CD4-positive, alpha-beta T cell (primary cell): ENCODE data around the gene GAS7. TPM values are rescaled to one million over a fixed set of nuclear protein-coding genes. Genes with fewer than 3 reads are reported as not detected.

ENCODE experiments used
- ATAC-seq: fragments of 200-7000 bp; cut with Tn5 transposase; one replicate; pipeline ENCODE4 v1.10.0; 2022; ENCODE audit warnings: mild to moderate bottlenecking; ENCODE audit not compliant: poor library complexity
- CTCF ChIA-PET: fragments of 350-600 bp; sonication (Branson Sonifier 250); formaldehyde crosslinking; loops from one replicate; lab custom pipeline; 2021; ENCODE audit warnings: antibody characterized with exemption, inconsistent platforms; lab: Charles Lee
- POLR2A ChIA-PET: fragments of 350-600 bp; sonication (Branson Sonifier 250); formaldehyde crosslinking; loops from one replicate; lab custom pipeline; 2021; ENCODE audit warnings: antibody characterized with exemption, inconsistent platforms; lab: Charles Lee
- DNase-seq, 14 experiments: peaks; one replicate each; pipeline ENCODE4 v3.0.0-alpha.2; 2013 to 2020; ENCODE audit warnings: mixed read lengths in 2 of 14
- H3K27ac ChIP-seq, 2 donors: one replicate each; pipeline versions ENCODE4 v1.5.1 to v1.7.0; 2013; ENCODE audit warnings: low read length in 2 of 2, low read depth in 1 of 2, mild to moderate bottlenecking in 1 of 2
- H3K27me3 ChIP-seq, 2 experiments: 1 replicate in 1 of 2; 2 replicates in 1 of 2; pipeline versions ENCODE4 v1.6.1 to v1.7.0; 2013; ENCODE audit warnings: low read length in 2 of 2, control low read depth in 1 of 2, mild to moderate bottlenecking in 1 of 2, moderate library complexity in 1 of 2; ENCODE audit not compliant: insufficient read depth in 2 of 2, control insufficient read depth in 1 of 2
- H3K36me3 ChIP-seq: one replicate; pipeline ENCODE4 v1.6.1; 2013; ENCODE audit warnings: low read length, control low read depth; ENCODE audit not compliant: insufficient read depth
- H3K4me1 ChIP-seq: one replicate; pipeline ENCODE4 v1.6.1; 2013; ENCODE audit warnings: low read length, control low read depth; ENCODE audit not compliant: insufficient read depth
- H3K4me3 ChIP-seq: one replicate; pipeline ENCODE4 v1.5.1; 2013; ENCODE audit warnings: mild to moderate bottlenecking, low read length, moderate library complexity
- H3K9me3 ChIP-seq, 2 experiments: 1 replicate in 1 of 2; 2 replicates in 1 of 2; pipeline versions ENCODE4 v1.6.1 to v1.7.0; 2013; ENCODE audit warnings: low read length in 2 of 2, mild to moderate bottlenecking in 2 of 2, control low read depth in 1 of 2, moderate library complexity in 1 of 2; ENCODE audit not compliant: control insufficient read depth in 1 of 2, insufficient read depth in 1 of 2
- H3K27ac Mint-ChIP-seq: one replicate; pipeline ENCODE4 v1.8.0; 2020; ENCODE audit warnings: mixed read lengths
- H3K27me3 Mint-ChIP-seq: one replicate; pipeline ENCODE4 v1.8.0; 2021; ENCODE audit warnings: mixed read lengths
- H3K36me3 Mint-ChIP-seq: one replicate; pipeline ENCODE4 v1.8.0; 2021; ENCODE audit warnings: low read depth, mixed read lengths
- H3K4me1 Mint-ChIP-seq: one replicate; pipeline ENCODE4 v1.8.0; 2021; ENCODE audit warnings: low read depth, mixed read lengths
- H3K4me3 Mint-ChIP-seq: one replicate; pipeline ENCODE4 v1.8.0; 2020; ENCODE audit warnings: mild to moderate bottlenecking, mixed read lengths
- H3K9me3 Mint-ChIP-seq: one replicate; pipeline ENCODE4 v1.8.0; 2020; ENCODE audit warnings: mixed read lengths
- CTCF ChIP-seq: fragments of 200-600 bp; IDR thresholded peaks from one replicate; pipeline ENCODE4 v1.8.0; 2022; ENCODE audit warnings: antibody characterized with exemption, mild to moderate bottlenecking
- intact Hi-C, 2 experiments: fragments of 100-400 bp; cut with DNase I in 1 of 2; cut with micrococcal nuclease in 1 of 2; formaldehyde crosslinking; loops; one replicate each; pipeline versions ENCODE4 v1.15.1 to v1.9.0; 2023 to 2025; cut with DNase I, micrococcal nuclease
- total RNA-seq, 174 experiments: library from RNA in 2 of 174; stranded (reverse) in 2 of 174; gene quantifications; one replicate each; pipeline ENCODE4 v1.2.3 and lab custom pipeline; 2021 to 2026

Gene GAS7
- total RNA-seq, 2 experiments from 2014 or later: 1.8 to 3.4 TPM

GRCh38 chr17:10156599-10156947, 41.8 kb downstream of the GAS7 start:
- no peaks in the 10 kb centered on the region for H3K9me3 Mint-ChIP-seq
- ATAC-seq: no peak
- no peaks in the 10 kb centered on the region for H3K4me1 ChIP-seq
- no peak overlapping the region for H3K27ac Mint-ChIP-seq
- intact Hi-C loops: no loop called here
- ChIA-PET POLR2A (no interaction called here), CTCF (no interaction called here)
- H3K4me1 Mint-ChIP-seq: no peaks in the 10 kb centered on the region
- H3K9me3 ChIP-seq: no peaks in the 10 kb centered on the region
- no peaks in the 10 kb centered on the region for H3K36me3 Mint-ChIP-seq
- no peaks in the 10 kb centered on the region for H3K27me3 Mint-ChIP-seq
- H3K27ac ChIP-seq: no peak overlapping the region
- no peaks in the 10 kb centered on the region for H3K36me3 ChIP-seq
- no peaks in the 10 kb centered on the region for H3K27me3 ChIP-seq
- H3K4me3 Mint-ChIP-seq: no peak overlapping the region
- DNase-seq: no peak
- H3K4me3 ChIP-seq: no peak overlapping the region
- no peak for TF ChIP-seq CTCF

DNA sequence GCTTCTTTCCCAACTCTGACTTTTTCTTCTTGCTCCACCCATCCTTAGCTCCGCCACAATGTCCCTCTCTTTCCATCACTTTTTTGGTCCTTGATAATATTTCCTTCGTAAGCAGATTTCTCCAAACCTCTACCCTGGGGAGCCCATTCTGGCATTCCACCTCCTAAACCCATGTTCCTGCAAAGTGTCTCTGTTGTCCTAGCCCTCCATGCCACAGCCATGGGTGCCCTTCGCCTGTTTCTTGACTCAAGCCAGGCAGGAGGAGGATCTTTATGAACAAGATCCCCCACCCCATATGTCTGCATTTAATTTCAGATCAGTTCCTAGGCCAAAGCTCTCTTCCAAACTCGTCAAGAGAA, 42.4 kb downstream of the GAS7 start:
- H3K4me3 ChIP-seq: no peak overlapping the region
- DNase-seq (no peak), ATAC-seq (no peak)
- H3K4me3 Mint-ChIP-seq: no peak overlapping the region
- H3K27ac ChIP-seq: no peak overlapping the region
- H3K27me3 ChIP-seq: no peaks in the 10 kb centered on the region
- H3K9me3 Mint-ChIP-seq: no peaks in the 10 kb centered on the region
- H3K27me3 Mint-ChIP-seq: no peaks in the 10 kb centered on the region
- H3K36me3 Mint-ChIP-seq: no peaks in the 10 kb centered on the region
- no peaks in the 10 kb centered on the region for H3K4me1 ChIP-seq
- no peak overlapping the region for H3K27ac Mint-ChIP-seq
- intact Hi-C loops: no loop called here
- POLR2A ChIA-PET: interaction anchor here (0.6 kb wide), 1 partner anchor 164 kb away, joined by 4 read pairs; no protein-coding TSS in a partner anchor
- no peak for TF ChIP-seq CTCF
- H3K9me3 ChIP-seq: no peaks in the 10 kb centered on the region
- no peaks in the 10 kb centered on the region for H3K36me3 ChIP-seq
- CTCF ChIA-PET: no interaction called here
- H3K4me1 Mint-ChIP-seq: no peaks in the 10 kb centered on the region

GRCh38 chr17:10155371-10156076, 42.9 kb downstream of the GAS7 start:
- Mint-ChIP-seq H3K9me3 (no peaks in the 10 kb centered on the region), H3K27me3 (no peaks in the 10 kb centered on the region), H3K4me3 (no peak overlapping the region), H3K27ac (no peak overlapping the region), H3K36me3 (no peaks in the 10 kb centered on the region), H3K4me1 (no peaks in the 10 kb centered on the region)
- ChIA-PET POLR2A (interaction anchor here (0.6 kb wide), 2 partner anchors 41 to 164 kb away, joined by 3 to 4 read pairs; no protein-coding TSS in a partner anchor), CTCF (no interaction called here)
- H3K27ac ChIP-seq: no peak overlapping the region
- ATAC-seq: no peak
- TF ChIP-seq CTCF: no peak
- H3K4me1 ChIP-seq: no peaks in the 10 kb centered on the region
- no peaks in the 10 kb centered on the region for H3K9me3 ChIP-seq
- no peaks in the 10 kb centered on the region for H3K36me3 ChIP-seq
- no peaks in the 10 kb centered on the region for H3K27me3 ChIP-seq
- intact Hi-C loops: no loop called here
- no peak overlapping the region for H3K4me3 ChIP-seq
- no peak for DNase-seq
